PC-9 (cell line): ENCODE results near the gene PLEKHF1.

ENCODE experiments used
- CTCF ChIP-seq: fragments of 200-600 bp; sonication (generic); conservative IDR thresholded peaks from 2 replicates; pipeline ENCODE4 v1.6.1; 2017; ENCODE audit warnings: mixed run types, antibody characterized with exemption, mild to moderate bottlenecking, moderate library complexity
- EZH2 ChIP-seq: fragments of 200-600 bp; sonication (generic); IDR thresholded peaks from 2 replicates; pipeline ENCODE4 v1.8.0; 2017; ENCODE audit warnings: antibody characterized with exemption, low read depth

- no peak for TF ChIP-seq CTCF
- no peak for TF ChIP-seq EZH2
These were observed 37.7 kb downstream of the PLEKHF1 start for GRCh38 chr19:29702963-29703320.
